ENCODE measurements around the gene LENEP. TPM values are rescaled to one million over a fixed set of nuclear protein-coding genes. Genes with fewer than 3 reads are reported as not detected.

LENEP gene
- total RNA-seq, 1 experiment from 2014 or later = 0.18 TPM

Small RNA genes lying within 50 kb of the gene (small RNA-seq; reads per million reads assigned to genes)
- gene MIR4258 = not detected
- gene RF00017 = not detected

Other genes starting within 250 kb of the LENEP start
- not detected in 2 replicates for gene KCNN3, start 123.3 kb upstream of the LENEP start, total RNA-seq (2014; rRNA removed; shearing (Covaris generic))
- 15.7 and 18.9 TPM in 2 replicates for gene PMVK, start 56.9 kb upstream of the LENEP start, total RNA-seq (2014; rRNA removed; shearing (Covaris generic))
- 33.3 and 42.5 TPM in 2 replicates for gene PBXIP1, start 37.5 kb upstream of the LENEP start, total RNA-seq (2014; rRNA removed; shearing (Covaris generic))
- 36.3 and 43.4 TPM in 2 replicates for gene PYGO2, start 31.8 kb upstream of the LENEP start, total RNA-seq (2014; rRNA removed; shearing (Covaris generic))
- 112 and 120 TPM in 2 replicates for gene SHC1, start 22.8 kb upstream of the LENEP start, total RNA-seq (2014; rRNA removed; shearing (Covaris generic))
- gene CKS1B, start 18.9 kb upstream of the LENEP start, total RNA-seq (2014; rRNA removed; shearing (Covaris generic)) = 189 and 196 TPM in 2 replicates
- 83.1 and 85.5 TPM in 2 replicates for gene FLAD1, start 10.2 kb upstream of the LENEP start, total RNA-seq (2014; rRNA removed; shearing (Covaris generic))
- 81.9 and 83.4 TPM in 2 replicates for gene ZBTB7B, start 9.2 kb downstream of the LENEP start, total RNA-seq (2014; rRNA removed; shearing (Covaris generic))
- 0.70 and 3.3 TPM in 2 replicates for gene DCST2, start 40.2 kb downstream of the LENEP start, total RNA-seq (2014; rRNA removed; shearing (Covaris generic))
- gene DCST1, start 40.2 kb downstream of the LENEP start, total RNA-seq (2014; rRNA removed; shearing (Covaris generic)) = 0.05 TPM in 1 of 2 replicates, not detected in the other
- gene ADAM15, start 57.7 kb downstream of the LENEP start, total RNA-seq (2014; rRNA removed; shearing (Covaris generic)) = 177 and 185 TPM in 2 replicates
- 34.6 and 45.0 TPM in 2 replicates for gene EFNA4, start 70.2 kb downstream of the LENEP start, total RNA-seq (2014; rRNA removed; shearing (Covaris generic))
- gene EFNA3, start 85.3 kb downstream of the LENEP start, total RNA-seq (2014; rRNA removed; shearing (Covaris generic)) = 2.4 and 3.9 TPM in 2 replicates
- 49.8 and 62.7 TPM in 2 replicates for gene EFNA1, start 134.3 kb downstream of the LENEP start, total RNA-seq (2014; rRNA removed; shearing (Covaris generic))
- gene SLC50A1, start 142.3 kb downstream of the LENEP start, total RNA-seq (2014; rRNA removed; shearing (Covaris generic)) = 38.8 and 47.5 TPM in 2 replicates
- 86.2 and 100 TPM in 2 replicates for gene DPM3, start 146.9 kb downstream of the LENEP start, total RNA-seq (2014; rRNA removed; shearing (Covaris generic))
- 107 and 128 TPM in 2 replicates for gene KRTCAP2, start 179.7 kb downstream of the LENEP start, total RNA-seq (2014; rRNA removed; shearing (Covaris generic))
- gene TRIM46, start 180.3 kb downstream of the LENEP start, total RNA-seq (2014; rRNA removed; shearing (Covaris generic)) = not detected in 2 replicates
- gene THBS3, start 214.3 kb downstream of the LENEP start, total RNA-seq (2014; rRNA removed; shearing (Covaris generic)) = 4.2 and 7.6 TPM in 2 replicates
- gene MTX1, start 215.1 kb downstream of the LENEP start, total RNA-seq (2014; rRNA removed; shearing (Covaris generic)) = 72.2 and 86.8 TPM in 2 replicates

Data from HT-29 (cell line).